DND-41 (cell line): ENCODE measurements around the gene AFAP1.

ENCODE experiments used
- EZH2 ChIP-seq: IDR thresholded peaks from 3 replicates; pipeline ENCODE4 v1.6.1; 2012; ENCODE audit warnings: borderline replicate concordance, low read depth, mild to moderate bottlenecking, moderate library complexity, low read length, inconsistent platforms; ENCODE audit not compliant: severe bottlenecking
- TF ChIP-seq, protein P1 (sequence below): IDR thresholded peaks from 2 replicates; pipeline ENCODE4 v1.5.1; 2012; ENCODE audit warnings: borderline replicate concordance, low read length, moderate library complexity, mild to moderate bottlenecking; ENCODE audit not compliant: poor library complexity, severe bottlenecking; ENCODE audit errors: extremely low read depth

DNA sequence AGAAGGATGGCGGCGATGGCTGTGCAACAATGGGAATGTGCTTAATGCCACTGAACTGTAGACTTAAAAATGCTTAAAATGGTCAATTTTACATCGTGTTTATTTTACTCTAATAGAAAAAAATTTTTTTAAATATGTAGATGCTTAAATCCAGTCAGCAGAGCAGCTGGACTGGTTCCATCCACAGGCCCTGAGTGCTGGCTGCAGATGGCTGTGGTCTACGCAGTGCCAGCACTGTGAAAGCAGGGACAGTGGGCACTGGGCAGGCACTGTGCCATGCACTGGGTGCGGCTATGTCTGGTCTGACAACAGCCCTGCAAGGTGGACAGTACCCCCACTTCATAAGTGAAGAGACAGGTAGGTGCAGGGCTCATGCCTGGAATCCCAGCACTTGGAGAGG is 175.2 kb downstream of the AFAP1 start:
- TF ChIP-seq, protein P1, sequence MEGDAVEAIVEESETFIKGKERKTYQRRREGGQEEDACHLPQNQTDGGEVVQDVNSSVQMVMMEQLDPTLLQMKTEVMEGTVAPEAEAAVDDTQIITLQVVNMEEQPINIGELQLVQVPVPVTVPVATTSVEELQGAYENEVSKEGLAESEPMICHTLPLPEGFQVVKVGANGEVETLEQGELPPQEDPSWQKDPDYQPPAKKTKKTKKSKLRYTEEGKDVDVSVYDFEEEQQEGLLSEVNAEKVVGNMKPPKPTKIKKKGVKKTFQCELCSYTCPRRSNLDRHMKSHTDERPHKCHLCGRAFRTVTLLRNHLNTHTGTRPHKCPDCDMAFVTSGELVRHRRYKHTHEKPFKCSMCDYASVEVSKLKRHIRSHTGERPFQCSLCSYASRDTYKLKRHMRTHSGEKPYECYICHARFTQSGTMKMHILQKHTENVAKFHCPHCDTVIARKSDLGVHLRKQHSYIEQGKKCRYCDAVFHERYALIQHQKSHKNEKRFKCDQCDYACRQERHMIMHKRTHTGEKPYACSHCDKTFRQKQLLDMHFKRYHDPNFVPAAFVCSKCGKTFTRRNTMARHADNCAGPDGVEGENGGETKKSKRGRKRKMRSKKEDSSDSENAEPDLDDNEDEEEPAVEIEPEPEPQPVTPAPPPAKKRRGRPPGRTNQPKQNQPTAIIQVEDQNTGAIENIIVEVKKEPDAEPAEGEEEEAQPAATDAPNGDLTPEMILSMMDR = no peak
- TF ChIP-seq EZH2 = no peak
